GM19324 (cell line): ENCODE results near the gene PPP1R9A.

Source experiments
- ATAC-seq: cut with Tn5 transposase; IDR thresholded peaks from one replicate; pipeline ENCODE4 v1.9.1; 2021; ENCODE audit warnings: mild to moderate bottlenecking, moderate library complexity; ENCODE audit not compliant: unreplicated experiment, low FRiP score

PPP1R9A gene

DNA sequence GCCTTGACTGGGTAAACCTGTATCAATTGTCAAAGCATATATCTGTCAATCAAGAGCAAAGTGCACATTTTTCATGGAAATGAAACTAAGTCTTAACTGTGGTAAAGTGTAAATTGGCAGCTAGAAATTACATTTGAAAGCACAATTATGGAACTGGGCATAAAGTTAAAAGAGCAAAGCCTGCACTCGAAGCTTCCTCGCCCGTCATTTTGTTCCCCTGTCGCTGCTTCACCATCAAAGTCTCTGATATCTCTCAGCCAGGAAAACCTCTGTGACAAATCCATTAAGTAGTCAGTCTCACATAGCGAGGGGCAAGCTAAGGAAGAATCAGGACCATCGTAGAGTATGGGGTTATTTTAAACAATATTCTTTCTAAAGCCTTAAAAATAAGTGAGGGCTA, 389.1 kb downstream of the PPP1R9A start:
- ATAC-seq = no peak

DNA sequence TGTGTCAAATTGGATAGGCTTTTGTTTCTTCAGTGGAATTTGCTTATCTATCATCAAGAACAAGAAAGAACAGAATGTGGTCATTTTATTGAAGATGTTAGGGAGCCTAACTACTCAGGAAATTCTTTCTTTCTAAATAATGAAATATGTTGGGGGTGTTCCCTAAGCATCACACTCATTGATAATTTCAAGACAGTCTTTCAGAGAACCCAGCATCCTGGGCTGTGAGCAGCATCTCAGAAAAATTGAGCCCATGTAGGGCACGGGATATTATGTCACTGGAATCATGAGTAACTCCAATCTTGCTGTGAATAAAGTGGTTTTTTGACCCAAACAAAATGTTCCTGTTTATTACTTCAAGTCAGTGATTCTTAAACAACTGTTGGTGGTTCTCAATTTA, 389.6 kb downstream of the PPP1R9A start:
- ATAC-seq = no peak

DNA sequence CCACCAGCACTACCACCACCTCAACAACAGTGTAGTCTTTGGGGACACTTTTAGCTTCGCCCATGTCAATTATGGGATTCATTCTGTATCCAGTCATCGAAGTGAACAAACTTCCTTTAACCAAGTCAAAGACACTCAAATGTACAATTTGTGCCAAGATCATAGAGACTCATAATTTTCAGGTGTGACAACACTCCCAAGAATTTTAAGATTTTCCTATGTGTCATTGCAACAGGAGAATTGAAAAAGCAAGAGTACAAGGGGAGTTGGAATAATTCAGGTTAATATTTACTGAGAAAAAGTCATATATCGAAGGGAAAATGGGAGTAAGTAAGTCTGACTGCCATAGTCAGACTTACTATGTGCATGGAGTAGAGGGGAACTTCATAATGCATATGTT, 390.7 kb downstream of the PPP1R9A start:
- no peak for ATAC-seq

DNA sequence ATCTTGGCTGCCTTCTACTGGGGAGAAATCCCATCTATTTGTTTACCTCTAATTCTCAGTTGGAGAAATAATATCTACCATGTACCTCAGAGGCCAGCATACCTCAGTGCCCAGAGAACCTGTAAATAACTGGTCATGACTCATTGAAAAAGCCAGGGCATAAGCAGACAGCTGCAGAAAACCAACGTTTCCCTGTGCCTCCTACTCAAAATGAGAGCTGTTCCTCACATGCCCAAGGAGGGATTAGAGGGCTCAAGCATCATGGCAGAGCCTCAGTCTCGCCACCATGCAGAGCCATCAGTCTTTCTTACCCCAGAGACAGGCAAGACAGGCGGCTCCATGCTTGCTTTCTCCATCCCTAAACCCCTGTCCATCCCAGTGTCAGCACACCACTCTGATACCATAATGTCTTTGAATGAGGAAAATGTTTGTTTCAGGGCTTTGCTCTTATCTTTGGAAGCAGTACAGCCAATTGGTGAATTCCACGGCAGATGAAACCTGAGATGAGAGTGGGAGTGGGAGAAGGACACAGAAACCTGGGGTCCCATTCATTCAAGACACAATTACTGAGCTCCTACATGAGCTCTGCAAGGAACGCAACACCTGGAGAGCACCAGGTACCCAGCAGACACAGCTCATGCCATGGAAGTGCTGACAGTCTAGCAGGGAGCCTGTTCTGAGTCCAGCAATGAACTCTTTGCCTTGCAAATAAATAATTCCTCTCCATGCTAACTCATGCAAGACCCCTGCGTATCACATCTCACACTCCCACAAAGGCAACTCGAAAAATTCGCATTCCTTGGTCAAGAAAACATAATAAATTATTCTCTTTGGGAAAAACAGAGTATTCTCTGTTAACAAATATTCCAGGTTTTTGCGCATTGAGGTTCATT, 395.9 kb downstream of the PPP1R9A start:
- ATAC-seq = no peak

DNA sequence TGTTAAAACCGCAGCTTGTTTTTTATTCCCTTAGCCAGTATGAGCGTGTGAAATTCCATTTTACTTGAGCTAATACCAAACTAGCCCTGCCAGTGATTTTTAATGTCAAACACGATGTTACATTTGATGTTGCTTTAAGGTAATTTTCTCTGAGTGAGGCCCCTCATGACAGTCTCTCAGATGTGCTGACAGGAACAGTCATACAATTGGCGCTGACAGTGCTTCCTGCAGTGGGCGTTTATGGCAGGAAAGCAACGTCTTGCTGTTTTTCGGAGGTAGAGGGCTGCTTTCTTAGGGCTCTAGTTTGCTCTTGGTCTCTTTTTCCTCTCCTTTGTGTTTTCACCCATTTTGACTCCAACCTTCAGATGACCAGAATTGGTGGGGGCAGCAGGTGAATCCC, 397.6 kb downstream of the PPP1R9A start:
- no peak for ATAC-seq

DNA sequence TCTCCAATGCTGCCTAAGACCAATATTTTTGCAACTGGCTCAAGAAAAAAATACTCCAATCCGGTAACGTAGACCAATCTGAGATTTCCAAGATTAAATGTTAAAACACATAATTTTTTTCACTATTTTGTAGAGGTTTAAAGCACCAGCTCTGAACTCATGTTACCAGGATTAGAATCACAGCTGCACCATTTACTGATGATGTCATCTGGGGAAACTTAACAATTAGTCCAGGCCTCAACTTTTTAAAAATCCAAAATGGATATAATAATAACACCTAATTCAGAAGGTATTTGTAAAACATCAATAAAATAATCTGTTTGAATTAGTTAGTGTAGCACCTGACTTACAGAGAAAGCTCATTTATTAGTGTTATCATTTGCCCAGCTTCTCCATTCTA, 402.6 kb downstream of the PPP1R9A start:
- no peak for ATAC-seq

DNA sequence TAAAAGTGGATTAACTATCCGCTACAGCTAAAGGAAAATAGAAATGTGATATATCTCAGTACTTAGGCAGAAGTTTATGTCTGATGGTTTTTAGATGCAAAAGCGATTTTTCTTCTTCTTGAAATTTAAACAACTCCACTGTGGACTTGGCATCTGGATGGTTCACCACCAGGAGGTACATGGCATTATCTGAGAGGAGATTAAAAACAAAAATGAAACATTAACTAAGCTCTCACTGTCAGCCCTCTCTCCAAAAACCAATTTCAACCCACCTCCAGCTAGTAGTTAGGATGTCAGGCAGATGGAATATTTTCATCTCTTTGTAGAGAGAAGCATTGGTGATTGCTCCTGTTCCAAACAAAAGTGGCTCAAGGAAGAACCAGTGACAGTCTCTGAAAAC, 404.0 kb downstream of the PPP1R9A start:
- ATAC-seq = no peak

DNA sequence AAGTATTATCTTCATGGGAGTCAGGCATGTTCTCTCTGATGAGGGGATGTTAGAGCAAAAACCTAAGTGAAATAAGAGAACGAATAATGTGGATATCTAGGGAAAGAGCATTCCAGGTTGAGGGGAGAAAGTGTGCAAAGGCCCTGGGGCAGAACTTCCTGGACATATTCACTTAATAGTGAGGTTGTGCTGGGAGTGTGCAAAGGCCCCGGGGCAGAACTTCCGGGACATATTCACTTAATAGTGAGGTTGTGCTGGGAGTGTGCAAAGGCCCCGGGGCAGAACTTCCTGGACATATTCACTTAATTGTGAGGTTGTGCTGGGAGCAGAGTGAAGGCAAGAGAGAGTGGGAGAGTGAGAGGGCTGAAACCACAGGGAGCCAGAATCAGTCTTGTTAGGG, 405.2 kb downstream of the PPP1R9A start:
- ATAC-seq = no peak

DNA sequence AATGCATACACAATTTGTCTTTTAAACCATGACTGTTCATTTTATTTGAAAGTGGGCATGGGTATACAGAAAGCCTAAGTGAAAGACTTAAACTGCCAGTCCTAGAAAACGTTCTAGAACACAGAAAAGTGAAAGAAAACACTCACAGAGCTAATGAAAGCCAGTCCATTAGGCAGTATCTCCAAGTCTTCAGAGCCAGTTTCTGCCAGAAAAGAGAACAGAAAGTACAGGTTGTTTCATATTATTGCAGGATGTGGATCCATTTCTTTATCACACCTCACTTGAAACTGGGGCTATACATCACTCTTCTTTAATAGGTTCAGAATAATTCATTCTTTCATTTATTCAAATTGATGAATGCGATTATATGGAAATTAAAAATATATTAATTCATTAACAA, 409.2 kb downstream of the PPP1R9A start:
- ATAC-seq = peak; percentile 80

DNA sequence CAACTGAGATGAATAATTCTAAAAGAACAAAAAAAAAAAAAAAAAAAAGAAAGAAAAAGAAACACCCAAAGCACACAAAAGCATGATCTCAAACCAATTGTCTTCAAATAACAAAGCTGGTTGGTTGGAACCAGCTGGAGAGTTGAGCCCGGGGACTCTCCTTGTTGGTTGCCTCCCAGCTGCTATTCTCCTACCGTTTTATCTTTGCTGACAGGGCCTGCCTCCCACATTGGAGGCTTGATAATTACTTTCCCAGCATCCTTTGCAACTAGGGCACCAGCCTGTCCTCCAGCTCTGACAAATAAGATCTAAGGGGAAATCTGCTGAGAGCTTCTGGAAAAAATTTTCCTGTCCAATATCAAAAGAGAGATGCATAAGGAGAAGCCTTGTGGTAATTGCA, 410.2 kb downstream of the PPP1R9A start:
- ATAC-seq = no peak

DNA sequence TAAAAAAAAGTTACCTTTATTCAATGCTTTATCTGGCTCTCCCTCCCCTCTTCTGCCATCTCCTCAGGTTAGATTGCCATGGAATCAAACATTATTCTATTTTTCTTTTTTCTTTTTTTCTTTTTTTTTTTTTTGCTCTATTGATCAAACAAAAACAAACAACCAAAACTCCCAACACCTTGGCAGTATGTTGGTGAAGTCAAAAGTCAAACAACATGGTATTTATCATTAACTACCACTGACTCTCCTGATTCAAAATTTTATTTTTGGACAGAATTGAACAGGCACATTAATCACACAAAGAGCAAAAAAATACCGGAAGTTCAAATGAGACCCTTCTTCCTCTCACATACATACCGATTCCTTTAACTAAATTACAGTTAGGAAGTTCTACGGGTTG, 410.6 kb downstream of the PPP1R9A start:
- ATAC-seq = no peak

DNA sequence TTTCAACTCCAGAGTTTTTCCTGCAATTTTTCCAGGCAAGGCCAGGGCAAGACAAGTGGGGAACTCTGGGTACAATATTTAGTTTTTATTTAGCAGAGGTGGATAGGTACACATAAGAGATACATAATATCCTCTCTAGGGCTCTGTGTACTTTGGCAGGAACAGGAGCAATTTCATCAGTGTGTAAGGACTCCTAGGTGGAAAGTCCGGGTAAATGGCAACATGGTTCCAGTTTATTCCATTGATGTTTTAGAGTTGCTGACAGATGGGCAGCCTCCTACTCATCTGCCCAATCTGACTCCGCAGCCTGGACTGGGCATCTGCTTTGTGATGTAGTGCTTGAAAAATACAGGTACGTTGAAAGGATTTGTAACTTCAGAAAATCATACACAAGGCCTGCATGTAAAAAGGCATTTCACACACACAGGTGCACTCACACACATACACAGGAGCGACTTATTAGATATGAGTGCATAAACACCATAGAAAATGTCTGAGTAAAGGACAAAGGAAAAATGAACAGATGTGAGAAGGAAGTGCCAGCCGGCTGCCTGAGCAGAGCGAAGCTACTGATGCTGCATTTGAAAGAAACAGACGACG, 411.2 kb downstream of the PPP1R9A start:
- ATAC-seq = no peak

DNA sequence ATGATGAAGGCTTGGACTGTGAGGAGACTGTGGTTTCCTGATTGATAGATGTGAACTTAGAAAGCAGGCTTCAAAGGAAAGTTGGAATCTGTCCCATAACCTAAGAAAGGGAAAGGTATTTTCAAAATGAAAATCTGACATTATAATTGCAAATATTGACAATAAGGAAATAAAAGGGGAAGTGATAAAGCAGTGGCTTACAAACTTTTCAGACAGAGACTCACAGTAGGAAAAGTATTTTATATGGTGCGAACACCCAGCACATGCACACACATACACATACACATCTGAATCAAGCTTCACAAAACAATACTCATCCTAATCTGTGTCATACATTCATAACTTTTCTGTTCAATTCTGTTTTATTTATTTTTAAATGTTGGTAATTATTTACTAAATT, 412.2 kb downstream of the PPP1R9A start:
- no peak for ATAC-seq

DNA sequence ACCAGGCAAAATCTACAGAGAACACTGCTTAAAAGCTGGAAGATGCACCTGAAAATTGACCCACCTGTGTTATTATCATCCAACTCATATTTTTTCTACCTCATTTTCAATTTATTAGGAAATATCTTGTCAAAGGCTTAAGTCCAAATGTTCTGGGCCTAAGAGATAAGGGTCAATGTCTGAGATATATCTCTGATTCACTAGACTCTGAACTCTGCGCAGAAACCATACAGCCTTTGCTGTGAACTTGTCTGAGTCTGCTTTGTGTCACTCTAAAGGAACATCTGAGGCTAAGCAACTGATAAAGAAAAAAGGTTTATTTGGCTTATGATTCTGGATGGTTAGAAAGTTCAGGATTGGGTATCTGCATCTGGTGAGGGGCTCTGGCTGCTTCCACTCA, 413.3 kb downstream of the PPP1R9A start:
- ATAC-seq = no peak

DNA sequence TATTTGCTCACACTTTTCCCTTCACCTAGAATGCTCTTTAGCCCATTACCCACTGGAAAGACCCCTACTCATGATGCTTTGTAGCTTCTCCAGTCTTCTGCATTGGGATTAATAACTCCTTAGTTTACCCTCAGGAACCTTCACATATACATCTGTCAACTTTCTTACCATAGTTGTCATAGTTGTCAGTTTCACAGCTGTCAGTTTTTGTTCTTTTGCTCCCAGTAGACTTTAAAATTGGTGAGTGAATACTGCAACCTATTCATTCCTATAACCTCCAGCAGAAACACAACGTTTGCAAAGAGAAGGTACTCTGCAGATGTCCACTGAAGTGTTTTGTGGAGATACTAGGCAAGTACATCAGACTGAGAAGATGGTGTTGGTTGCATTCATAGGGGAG, 414.3 kb downstream of the PPP1R9A start:
- ATAC-seq = no peak

DNA sequence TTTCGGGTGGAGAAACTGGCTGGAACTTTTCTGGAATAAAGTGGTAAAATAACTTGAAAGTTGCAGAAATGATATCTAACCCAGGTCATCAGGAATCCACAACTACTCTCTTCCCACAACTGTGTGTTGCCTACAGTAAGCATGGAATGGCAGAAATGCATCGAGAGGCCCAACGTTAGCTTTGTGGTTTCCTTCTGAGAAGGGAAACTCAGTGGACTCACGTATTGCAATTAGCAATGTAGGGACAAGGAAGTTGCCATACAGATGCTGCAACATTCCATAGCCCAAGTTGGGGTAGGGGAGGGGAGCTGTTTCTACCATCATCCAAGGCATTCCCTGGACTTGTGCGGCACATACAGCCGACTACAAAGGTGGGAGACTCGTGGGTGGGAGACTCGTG, 415.0 kb downstream of the PPP1R9A start:
- ATAC-seq = no peak

DNA sequence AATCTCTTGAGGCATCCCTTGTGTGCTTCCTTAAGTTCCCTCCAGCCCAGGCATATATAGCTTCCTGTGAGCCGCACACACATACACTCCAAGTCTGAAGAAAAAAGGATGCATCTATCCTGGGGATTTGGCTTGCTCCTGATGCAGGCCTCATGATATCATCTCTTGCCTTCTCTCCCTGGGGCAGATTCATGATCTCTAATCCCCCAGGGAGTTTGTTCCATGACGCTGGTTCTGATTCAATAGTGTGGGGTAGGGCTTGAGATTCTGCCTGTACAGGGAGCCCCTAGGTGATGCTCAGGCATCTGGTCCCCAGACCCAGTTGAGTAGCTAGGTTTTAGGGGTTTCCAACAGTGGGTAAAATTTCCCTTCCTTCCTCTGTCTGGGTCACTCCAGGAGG, 415.5 kb downstream of the PPP1R9A start:
- ATAC-seq = no peak

DNA sequence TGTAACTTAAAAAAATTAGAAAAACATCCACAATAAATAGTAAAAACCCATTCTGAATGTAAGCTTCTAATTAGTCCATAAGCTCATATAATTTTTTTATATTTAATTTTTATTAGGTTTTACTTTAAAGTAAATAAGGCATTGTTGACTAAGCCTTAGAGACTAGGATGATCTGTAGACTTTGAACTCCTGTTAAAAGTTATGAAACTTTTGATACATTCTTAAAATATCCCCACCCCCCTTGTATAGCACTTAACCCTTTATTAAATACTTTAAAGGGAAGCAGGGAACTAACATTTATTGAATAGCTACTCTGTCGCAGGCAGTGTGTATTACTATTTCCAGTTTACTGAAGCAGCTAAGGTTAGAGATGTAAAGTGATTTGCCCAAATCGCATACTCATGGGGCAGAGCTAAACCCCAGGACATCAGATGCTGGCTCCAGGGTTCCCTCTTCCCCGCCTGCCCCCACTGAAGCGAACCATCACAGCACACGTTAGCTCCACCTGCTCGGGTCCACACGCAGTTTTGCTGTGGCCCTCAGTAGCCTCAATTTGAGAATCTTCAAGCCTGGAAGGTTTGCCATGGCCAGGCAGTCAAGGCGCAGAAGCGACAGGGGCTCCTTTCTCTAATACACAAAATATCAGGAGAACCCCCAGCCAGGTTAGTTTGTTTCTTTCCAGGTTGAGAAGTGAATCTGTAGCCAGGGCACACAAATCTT, 416.2 kb downstream of the PPP1R9A start:
- no peak for ATAC-seq

DNA sequence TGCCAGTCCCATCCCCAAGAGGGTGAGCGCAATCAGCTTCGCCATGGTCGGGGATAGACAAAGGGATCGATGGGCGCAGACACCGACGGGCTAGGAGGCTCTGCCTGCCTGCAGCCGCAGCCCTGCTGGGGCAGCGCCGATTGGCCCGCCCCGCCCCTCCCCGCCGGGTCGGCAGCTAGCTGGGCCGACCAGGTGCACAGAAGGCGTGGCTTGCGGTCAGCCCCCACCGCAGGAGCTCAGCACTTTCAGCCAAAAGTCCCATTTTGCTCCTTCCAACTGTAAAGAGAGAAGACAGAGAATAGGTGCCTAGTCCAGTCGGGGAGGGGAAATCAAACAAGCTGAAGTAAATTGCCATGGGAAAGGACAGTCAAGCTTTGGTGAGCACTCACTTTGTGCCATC, 417.0 kb downstream of the PPP1R9A start, which contains the start of gene PON1:
PON1 (minus strand) TSS at position 102 of the 400 bp plus-strand sequence; CDS start at position 45, 57 bp downstream.
- peak; percentile 61 for ATAC-seq

DNA sequence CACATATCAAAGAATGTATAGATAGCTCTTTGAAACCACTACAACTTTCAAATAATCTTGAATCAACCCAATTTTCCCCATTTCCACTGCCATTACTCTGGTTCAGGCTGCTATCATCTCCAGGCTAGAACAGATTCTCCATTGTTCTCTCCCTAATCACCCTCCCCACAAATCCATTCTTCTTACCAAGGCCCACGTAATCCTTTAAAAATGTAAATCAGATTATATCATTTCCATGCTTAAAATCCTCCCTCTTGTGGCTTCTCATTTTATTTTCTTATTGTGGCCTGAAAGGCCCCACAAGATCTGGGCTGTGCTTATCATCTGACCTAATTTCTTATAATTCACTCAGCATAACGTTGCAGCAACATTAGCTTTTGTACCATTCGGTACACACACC, 420.0 kb downstream of the PPP1R9A start:
- no peak for ATAC-seq

DNA sequence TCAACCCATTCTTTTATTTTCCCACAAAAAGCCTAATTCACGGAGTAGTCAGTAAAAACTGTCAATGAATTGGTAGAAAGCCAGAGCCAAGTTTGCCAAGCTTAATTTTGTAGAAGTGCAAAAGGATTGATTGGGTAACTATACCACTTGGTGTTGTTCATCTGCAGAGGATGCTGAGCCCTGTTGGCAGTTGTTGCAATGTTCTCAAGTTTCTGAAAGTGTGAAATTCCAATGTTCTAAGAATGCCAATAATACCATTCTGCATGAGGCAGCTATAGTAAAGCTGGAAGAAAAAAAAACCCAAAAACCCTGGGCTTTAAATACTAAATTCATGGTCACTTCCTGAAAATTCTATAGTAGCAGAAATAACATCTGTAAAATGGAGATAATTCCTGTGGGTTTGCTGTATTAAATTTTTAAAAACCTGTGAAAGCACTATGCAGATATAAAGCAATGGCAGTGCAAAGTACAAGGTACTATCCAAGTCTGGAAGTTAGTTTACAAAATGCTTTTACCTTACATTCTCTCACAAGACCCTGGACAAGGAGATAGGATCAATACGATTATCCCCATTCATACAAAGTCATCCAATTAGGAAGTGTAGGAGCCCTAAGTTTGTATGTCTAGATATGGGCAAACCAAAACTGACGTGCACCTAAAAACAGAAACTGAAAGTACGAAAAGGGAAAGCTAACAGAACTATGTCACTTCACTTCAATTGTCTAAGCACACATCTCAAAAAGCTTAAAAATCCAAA, 423.0 kb downstream of the PPP1R9A start:
- peak; percentile 88 for ATAC-seq
